GM19025 (cell line): Measurements from ENCODE around the gene PRKAR1B.
A peak's percentile ranks its signal among the peaks of the same experiment; 100 is the strongest.

Experiments used
- ATAC-seq: cut with Tn5 transposase; IDR thresholded peaks from one replicate; pipeline ENCODE4 v1.9.1; 2021; ENCODE audit warnings: mild to moderate bottlenecking, low read depth, moderate library complexity; ENCODE audit not compliant: unreplicated experiment

The PRKAR1B gene

DNA sequence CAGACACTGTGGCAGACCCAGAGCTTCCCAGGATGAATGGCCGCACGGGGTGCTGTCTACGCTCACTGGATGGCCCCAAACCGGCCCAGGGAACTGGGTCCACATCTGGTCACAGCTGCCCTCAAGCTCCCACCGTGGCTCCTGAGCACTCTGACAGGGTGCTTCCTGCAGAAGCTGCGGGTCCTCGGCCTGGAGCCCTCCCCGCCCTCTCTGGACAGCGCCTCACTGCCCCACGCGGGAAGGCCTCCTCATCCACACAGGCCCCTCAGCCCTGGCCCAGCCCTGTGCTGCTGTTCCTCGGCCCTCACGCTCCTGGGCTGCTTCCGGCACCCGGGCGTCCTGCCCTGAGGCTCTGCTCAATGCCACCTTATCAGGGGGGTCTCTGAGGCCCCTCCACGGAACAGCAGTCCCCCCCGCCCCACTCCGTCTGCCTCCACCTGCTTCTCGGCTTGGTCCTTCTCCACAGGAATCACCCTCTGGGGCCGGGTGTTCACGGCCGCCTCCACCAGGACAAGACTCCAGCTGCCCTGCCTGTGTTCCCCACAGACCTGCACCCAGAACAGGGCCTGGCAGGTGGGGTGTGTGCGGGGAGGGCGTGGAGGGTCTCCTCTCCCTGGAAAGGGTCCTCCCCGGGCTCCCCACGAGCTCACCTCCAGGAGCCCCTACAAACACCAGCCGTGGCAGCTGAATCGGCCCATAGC lies 132.0 kb downstream of the PRKAR1B start:
- ATAC-seq, result no peak

DNA sequence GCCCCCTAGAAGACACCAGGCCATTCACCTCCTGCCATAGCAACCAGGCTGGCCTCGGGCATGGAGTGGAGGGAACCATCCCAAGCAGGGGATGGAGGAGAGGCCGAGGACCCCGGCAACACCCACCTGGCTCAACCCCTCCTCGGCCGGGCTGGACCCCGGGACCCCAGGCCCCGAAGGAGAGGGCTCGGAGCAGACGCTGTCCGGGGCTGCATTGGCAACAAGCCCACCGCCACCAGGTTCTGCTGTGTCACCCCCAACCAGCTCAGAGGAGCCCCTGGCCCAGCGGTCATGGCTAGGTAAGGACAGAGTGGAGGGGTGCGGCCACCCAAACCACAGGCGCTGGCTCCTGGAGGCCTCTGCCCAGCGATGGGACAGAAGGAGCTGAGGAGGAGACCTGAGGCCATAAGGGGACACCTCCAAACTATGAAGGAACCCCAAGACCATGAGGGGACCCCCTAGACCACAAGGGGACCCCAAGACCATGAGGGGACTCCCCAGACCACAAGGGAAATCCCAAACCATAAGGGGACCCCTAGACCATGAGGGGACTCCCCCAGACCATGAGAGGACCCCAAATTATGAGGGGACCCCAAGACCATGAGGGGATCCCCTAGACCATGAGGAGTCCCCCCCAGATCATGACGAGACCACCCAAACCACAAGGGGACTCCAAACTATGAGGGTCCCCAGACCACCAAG lies 132.7 kb downstream of the PRKAR1B start:
- ATAC-seq, result no peak

DNA sequence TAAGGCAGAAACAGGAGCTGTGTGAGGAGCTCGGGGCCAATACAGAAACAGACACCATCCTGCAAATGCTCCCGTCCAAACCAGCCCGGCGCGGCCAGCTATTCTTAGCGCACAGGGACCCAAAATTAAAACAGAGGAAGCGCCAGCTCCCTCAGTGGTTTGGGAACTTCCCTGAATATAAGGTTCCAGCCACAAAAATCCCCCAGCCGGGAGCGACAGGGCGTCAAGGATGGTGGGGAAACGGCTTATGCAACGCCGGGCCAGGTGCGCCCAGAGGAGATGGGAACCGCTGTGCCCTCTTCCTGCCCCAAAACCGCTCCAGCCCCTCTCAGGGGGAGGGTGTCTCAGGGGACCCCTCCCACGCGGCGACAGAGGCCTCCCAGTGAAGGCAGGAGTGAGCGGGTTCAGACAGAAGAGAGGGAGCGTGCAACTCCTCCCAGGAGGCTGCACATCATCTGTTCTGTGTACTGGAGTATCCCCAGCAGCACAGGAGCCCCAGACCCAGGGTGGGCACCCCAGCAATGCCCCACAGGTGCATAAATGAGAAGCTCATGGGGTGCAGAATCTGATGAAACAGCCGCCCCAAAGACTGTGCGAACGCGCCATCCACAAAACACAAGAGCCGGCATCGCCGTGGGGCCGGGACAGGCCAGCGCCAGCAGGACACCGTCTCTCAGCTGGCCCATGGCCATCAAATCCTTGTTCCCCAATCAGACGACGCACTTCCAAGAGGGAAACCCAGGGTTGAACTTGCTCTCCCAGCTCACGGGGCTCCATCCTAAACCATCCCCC lies 133.6 kb downstream of the PRKAR1B start:
- peak; percentile 55 for ATAC-seq

DNA sequence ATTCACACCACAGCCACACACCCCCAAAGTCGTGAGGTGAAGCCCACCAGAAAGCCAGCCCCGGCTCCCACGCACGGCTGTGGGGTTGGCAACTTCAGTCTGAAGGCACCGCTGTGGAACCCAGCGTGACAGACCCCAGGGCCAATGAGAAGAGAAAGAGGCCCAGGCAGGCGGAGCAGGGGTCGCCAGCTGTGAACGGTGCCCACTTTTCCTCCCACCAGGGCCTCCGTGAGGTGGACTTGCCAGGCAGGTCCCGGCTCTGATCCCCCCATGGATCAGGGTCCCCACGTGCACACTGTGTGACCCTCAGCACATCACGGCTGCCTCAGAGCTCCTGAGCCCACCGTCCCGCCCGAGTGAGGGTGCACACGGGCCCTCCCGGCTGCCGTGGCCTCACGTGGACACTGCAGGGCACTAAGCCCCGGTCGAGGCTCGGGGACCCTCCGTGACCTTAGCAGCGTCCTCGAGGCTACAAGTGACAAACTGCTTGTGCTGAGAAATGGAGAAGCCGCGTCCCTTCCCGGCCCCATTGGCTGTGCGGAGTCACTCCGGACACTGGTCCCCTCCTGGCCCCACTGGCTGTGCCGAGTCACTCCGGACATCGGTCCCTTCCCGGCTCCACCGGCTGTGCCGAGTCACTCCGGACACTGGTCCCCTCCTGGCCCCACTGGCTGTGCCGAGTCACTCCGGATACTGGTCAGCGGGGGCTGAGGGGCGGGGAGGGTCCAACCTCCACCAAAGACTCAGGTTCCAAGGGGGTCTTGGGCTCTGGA lies 135.0 kb downstream of the PRKAR1B start:
- no peak for ATAC-seq

DNA sequence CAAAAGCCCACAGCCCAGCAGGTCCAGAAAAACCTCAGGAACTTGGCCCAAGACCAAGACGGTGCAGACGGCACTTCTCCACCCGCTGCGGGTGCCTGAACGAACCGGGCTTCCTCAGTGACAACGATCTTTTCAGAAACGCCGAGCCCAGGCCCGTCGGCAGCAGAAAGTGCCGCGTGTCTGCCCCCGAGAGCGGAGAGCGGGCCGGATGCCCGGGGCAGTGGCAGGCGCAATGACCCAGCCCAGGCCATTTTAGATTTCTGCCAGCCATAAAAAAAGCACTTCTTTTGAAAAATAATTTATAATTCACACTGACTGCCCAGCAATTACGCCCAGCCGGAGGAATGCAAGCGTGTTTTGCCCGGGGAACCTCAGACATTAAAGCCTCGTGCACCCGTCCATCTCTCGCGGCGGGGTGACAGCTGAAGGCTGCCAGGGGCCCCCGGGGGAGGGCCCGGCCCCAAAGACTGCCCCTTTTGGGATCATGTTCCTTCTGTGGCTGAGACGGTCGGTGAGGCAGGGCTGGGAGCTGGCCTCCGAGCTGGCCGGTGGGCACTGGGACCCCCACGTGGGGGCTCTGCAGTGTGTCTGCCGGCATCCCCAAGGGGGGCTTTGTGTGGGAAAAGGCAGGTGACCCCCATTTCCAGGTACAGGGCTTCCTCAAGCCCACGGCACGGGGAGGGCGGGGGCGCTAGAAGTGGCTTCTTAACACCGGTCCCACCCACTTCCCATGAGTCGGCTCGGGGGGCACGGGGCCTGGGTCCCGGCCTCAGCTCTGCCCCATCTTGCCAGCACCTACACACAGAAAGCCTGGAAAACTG lies 136.1 kb downstream of the PRKAR1B start:
- no peak for ATAC-seq

DNA sequence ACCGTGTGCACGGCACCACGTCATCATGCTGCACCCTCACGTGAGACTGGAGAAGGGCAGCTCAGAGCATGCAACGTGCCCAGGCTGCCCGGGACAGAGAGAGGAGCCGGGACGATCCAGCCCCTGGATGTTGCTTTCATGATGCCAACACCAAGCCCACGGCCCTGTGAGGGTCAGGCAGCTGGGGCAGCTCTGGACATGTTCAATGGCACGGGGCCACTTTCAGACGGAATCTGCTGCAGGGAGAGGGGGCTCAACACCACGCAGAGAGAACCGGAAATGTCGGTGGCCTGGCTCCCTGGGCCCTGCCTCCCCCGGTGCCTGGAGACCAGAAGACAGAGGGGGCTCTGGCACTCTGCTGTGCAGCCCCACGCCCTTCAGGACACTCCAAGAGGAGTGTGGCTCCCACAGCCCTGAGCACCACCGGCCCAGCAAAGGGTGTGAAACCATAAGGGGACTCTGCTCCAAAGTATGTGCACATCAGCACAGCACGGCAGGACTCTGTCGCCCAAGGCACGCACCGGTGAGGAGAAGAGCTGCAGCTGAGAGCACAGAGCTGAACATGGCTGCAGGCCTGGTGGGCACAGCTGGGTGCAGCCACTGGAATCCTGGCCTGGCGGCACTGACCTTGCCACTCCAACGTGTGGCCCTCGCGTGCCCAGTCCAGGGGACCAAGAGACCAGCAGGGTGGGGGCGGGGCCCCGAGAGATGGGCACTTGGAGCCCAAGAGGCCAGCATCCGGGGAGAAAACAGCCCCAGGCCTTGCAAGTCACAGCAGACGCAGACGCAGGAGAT lies 137.1 kb downstream of the PRKAR1B start:
- ATAC-seq, result no peak

DNA sequence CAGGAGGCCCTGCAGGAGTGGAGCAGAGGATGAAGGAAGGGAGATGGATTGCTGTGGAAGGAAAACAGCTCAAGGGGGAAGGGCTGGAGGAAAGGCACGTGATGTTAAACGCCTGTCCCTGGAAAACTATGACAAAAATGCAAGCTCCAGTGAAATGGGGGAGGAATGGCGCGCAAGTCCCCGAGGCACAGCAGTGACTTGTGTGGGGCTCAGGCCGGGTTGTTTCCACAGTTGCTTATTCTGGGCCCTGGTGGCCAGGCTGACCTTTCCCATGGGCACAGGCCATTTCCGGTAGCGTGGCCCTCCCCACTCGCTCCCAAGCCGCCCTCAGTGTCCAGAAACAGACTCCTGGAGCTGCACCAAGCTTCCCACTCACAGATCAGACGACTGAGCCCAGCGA lies 139.3 kb downstream of the PRKAR1B start:
- ATAC-seq, result no peak

DNA sequence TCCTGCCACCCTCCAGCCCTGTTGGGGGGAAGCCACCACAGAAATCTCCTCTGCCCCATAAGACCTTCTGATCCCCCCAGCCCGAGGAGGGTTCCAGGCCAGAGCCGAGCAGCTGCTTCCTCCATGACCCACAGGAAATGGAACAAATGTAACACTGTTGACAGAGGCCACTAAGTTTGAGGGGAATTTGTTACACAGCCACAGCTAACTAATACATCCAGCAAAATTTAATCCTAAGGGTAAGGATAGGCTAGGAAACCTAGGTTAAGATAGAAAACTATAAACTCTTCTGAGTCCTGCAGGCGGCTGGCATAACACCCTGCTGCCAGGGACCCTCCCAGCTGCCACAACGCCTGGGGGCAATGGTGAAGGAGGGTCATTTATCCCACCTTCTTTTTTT lies 140.6 kb downstream of the PRKAR1B start:
- no peak for ATAC-seq

DNA sequence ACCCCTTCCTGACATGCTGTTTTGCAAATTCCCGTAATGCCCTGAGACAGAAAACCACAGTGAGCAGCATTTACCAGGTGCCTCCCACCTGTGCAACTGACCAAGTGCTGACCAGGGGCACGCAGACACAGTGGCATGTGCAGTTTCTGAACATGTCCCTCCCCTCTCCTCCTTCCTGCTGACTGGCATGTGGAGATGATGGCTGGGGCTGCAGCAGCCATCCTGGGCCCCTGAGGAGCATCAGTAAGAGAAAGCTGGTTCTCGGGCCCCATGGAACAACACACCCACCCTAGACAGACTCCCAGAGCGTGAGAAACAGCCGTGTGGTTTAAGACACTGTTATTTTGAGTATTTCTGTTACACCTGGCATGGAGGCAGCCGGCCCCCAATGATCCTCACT lies 141.2 kb downstream of the PRKAR1B start:
- peak; percentile 12 for ATAC-seq

DNA sequence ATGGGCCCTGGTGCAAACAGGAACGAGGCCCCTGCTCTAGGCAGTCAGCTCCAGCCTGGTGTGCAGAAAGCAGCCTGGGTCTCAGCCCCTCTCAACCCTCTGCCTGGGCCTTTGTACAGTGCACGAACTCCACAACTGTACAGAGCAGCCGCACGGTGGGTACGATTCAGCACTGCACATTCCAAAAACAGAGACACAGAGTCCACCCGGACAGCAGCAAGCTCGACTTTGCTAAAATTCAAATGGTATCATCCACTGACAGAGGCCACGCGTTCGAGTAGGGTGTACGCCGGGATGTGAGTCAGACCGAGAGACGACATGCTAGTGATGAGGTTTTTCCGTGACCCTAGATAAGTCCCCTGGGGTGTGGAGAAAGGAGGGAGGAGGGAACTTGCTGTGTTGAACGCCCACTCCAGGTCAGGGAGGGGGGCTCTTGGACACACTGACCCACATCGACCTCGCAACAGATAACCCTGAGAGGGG lies 141.8 kb downstream of the PRKAR1B start:
- peak; percentile 87 for ATAC-seq

DNA sequence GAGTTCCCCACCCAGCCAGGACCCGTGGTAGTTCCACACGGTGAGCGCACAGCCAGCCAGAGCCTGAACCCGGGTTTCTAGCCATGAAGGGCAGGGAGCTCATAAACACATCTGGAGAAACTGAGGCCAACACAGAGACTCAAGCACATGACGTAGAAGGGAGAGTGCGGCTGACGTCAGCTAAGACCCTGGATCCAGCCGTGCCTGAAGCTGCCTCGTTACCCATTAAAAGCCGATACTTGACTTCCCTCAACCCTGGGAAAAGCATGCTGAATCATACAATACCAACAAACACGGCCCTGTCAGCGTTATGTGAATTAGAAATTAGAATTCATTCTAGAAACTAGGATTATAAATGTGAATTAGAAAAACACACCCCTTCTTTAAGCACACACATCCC lies 142.3 kb downstream of the PRKAR1B start:
- no peak for ATAC-seq

DNA sequence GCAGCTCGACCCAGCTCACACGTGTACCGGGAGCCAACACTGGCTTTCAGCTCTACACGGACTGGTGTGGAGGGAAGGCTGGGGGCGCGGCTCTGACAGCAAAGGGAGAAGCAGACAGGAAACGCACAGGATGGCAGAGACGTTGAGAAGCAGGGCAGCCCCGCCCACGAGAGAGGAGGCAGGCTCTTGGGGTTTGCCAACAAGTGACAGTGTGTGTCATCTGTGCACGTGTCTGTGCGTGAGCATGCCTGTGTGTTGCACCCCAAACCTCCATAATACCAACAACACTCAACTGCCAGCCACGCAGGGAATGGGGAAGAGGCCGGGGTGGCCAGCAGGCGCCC lies 143.0 kb downstream of the PRKAR1B start:
- no peak for ATAC-seq

DNA sequence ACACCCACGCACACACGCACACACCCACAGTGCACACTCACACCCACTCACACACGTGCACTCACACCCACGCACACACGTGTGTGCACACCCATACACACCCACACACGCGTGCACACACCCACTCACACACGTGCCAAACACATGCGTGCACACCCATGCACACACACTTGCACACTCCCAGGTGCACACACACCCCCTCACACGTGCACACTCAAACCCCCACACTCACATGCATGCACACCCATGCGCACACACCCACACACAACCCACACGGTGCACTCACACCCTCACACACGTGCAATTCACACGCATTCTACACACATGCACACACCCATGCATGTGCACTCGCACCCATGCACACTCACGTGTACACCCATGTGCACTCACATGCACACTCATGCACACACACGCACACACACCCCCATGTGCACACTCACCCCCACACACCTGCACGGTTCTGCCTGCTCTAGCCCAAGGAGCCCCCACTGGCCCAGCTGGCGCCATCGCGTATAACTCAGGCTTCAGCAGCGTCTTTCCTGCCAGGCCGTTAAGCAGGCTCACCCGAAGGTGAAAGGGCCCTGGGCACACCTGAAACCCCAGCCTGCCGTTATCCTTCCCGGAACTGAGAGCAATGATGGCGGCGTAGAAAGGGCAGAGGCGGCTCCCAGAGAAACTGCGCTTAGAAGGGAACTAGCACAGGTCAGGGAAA lies 143.5 kb downstream of the PRKAR1B start:
- ATAC-seq, result no peak

DNA sequence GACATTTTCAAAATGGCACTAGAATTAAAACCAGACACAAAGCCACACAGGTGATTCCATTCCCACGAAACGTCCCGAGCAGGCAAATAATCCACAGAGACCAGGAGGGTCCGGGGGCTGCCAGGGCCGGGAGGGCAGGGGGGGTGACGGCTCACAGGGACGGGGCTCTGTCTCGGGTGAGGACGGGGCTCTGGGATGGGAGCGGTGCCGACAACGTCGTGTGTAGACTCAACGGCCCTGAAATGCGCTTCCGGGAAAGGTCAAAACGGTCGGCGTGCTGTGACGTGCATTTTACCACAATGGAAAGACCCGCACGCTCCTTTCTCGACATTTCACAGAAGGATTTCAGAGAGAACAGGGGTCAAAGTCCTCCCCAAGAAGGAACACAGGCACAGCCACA lies 144.2 kb downstream of the PRKAR1B start:
- no peak for ATAC-seq

DNA sequence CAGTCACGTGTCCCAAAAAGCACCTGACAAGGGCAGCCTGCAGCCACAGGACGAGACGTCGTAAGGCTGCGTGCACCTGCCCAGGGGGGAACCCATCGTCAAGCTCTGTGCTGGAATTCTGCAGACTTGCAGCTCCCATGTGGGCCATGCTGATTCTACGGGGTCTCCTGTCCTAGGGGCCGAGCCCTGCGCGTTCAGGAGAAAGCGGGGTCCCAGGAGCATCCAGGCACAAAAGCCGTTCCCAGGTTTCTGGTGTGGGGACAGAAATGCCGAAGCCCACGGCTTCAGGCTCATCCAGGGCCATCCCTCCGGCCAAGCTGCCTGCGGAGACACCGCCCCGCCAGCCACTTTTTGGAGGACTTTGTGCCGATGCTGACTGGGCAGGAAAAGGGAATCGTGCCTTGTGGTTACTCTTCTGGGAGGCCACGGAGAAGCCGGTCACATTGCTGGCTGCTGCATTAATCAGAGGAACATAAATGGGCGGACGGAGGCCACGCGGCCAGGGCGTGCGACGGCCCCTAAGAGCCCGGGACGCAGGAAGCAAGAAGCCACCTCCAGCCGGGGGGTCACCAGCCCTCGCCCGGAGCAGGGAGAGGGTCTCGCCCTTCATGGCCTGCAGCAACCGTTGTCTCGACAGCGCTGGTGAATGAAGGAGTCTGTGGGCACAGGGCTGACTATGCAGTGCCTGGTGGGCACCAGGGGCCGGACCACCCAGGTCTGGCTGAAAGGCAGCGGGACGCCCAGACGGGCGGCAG lies 144.8 kb downstream of the PRKAR1B start:
- no peak for ATAC-seq

DNA sequence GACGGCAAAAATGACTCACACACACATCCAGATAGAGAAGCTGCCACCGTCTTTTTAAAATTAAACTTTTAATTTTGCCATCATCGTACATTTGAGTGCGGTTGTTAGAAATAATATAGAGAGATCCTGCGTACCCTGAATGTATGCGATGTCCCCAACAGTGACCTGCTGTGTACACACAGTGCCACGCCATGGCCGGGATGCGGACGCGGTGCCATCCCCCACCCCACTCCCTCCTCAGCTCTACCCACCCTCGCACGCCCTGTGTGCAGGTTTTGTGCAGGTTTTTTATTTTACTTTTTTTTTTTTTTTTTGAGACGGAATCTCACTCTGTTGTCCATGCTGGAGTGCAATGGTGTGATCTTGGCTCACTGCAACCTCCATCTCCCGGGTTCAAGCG lies 148.7 kb downstream of the PRKAR1B start:
- no peak for ATAC-seq

DNA sequence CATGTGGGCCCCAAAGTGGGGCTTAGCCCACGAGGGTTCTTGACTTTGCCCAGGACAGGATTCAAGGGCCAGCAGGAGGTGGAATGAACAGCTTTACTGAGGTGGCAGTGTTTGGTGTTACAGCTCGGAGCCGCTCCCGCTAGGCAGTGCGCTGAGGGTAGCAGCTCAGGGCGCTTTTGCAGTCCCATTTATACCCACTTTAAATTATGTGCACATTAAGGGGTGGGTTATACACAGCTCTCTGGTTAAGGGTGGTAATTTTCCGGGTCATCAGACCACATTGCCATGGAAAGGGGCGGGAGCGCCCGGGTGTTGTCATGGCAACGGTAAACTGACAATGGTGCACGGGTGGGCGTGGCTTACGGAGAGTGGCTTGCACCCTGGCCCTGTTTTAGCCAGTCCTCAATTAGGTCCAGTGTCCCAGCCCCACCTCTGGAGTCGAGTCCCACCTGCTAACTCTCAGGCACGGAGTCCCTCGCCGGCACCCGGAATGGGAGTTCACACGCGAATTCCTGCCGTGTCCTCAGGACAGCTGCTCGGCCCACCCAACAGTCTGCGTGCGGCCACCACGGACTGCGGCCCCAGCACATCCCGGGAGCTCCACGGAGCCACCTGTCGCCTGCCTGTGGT lies 149.2 kb downstream of the PRKAR1B start:
- no peak for ATAC-seq
